CD4-positive, alpha-beta T cell treated with Interleukin-6 for 4 hours (primary cell): Measurements from ENCODE around the gene GNG7.
"Not testable (repeated sequence)": the region's sequence is repeated elsewhere in the genome, so short reads cannot be mapped to it uniquely, and the experiment has no call there.

ENCODE experiments used
- DNase-seq: peaks from one replicate; pipeline ENCODE4 v3.0.0-alpha.2; 2020; ENCODE audit warnings: mixed read lengths

The GNG7 gene

DNA sequence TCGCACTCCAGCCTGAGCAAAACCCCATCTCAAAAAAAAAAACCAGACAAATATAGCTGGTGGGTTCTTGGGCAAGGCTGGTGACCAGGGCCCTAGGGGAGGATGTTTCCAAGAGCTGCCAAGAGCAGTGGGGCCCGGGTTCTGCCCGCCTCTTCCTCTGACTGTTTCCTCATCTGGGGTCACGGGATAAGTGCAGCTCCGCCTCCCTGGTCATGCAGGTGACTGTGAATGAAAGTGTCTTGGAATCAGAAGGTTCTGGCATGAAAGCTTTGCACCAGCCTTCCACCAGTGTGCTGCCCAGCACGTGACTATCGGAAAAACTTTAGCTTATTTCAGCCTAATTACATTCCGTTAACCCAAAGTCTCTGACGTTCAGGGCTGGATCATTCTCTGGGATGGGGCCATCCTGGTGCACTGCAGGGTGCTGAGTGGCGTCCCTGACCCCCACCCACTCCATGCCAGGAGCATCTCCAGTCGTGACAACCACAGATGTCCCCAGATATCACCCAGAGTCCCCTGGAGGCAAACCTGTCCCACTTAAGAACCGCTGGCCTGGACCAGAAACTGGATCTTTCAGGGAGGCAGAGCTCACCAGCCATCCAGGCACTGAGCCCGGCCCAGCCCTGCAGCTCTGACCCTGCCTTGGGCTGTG is 85.6 kb downstream of the GNG7 start:
- DNase-seq: peak; percentile 69

DNA sequence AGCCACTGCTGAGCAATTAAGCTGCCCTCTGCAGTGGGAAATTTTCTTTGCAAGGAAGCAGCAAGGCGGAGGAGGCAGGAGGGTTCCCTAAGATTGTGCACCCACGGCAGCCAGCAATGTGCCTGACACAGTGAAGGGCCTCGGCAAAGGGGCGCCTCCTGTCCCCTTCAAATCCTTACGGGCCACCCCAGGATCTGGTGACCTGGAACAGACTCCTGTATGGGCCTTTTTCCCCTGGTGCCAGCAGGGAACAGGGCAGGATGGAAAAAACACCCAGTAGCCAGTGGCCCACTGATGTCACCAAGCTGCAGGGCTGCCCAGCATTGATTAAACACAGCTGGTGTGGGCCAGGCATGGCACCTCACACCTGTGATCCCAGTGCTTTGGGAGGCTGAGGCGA is 86.7 kb downstream of the GNG7 start:
- DNase-seq: no peak

DNA sequence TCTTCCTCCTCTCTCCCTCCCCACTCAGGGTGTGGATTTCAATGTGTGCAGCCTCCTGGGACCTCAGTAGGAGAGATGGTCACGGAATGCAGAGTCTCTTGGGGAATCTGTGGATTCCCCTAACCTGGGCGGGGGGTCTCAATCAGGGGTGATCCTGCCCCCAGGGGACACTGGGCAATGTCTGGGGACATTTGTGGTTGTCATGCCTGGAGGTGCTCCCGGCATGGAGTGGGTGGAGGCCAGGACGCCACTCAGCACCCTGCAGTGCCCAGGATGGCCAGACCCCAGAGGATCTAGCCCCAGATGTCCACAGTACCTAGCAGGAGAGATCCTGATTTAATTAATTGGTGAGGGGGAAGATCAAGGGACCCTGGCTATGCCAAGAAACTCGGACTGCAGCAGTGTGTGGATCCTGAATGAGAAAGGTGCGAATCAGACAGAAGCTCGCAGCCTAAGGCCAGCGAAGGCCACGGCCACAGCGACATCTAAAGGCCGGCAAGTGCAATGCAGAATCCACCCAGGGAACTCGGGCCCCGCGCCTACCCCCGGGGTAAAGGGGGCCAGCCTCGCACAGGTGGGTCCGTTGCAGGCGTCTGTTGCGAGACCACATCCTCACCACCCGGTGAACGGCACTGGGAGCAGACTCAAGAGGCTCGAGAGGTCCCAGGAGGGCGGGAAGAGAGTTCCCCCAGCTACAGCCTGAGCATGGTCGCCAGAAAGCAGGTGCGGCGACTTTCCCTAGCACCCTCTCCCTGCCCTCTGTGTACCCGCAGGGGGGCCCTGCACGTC is 88.8 kb downstream of the GNG7 start:
- DNase-seq: peak; percentile 69

DNA sequence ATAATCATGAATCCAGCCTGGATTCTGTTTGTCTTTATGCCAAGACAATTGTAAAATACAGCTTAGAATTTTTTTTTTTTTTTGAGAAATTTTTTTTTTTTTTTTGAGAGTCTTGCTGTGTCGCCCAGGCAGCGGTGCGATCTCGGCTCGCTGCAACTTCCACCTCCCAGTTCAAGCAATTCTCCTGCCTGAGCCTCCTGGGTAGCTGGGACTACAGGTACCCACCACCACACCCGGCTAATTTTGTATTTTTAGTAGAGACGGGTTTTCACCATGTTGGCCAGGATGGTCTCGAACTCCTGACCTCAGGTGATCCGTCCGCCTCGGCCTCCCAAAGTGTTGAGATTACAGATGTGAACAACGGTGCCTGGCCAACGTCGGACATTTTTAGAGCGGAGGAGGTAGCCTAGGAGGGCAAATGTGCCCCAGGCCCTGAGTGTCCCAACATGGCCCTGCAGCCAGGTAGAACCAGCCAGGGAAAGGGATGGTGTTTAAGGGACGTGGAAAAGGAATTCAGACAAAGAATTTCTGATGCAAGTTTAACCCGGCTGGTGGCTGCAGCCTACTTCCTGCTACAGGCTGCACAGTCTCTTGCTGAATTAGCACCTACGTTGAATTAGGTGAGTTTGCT is 89.8 kb downstream of the GNG7 start:
- DNase-seq: no peak

DNA sequence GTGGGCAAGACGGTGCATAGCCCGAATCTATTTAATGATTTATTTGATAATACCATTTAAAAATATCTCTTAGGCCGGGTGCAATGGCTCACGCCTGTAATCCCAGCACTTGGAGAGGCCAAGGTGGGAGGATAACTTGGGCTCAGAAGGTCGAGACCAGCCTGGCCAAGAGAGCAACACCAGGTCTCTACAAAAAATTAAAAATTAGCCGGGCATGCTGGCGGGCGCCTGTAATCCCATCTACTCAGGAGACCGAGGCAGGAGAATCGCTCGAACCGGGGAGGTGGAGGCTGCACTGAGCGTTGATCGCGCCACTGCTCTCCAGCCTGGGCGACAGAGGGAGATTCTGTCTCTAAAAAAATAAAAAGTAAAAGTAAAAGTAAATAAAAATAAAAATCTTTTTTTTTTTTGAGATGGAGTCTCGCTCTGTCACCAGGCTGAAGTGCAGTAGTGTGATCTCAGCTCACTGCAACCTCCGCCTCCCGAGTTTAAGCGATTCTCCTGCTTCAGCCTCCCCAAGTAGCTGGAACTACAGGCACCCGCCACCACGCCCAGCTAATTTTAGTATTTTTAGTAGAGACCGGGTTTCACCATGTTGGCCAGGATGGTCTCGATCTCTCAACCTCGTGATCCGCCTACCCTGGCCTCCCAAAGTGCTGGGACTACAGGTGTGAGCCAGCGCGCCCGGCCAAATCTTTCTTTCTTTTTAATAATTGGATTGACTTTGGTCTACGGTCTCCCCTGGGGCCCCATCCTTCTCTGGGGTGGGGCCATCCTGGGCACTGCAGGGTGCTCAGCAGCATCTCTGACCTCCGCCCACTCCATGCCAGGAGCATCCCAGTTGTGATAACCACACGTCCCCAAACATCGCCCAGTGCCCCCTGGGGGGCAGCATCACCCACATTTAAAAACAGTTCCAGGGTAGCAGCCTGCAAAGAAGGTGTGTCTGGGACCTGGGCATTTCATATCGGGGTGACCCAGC is 90.7 kb downstream of the GNG7 start:
- peak; percentile 34 for DNase-seq

DNA sequence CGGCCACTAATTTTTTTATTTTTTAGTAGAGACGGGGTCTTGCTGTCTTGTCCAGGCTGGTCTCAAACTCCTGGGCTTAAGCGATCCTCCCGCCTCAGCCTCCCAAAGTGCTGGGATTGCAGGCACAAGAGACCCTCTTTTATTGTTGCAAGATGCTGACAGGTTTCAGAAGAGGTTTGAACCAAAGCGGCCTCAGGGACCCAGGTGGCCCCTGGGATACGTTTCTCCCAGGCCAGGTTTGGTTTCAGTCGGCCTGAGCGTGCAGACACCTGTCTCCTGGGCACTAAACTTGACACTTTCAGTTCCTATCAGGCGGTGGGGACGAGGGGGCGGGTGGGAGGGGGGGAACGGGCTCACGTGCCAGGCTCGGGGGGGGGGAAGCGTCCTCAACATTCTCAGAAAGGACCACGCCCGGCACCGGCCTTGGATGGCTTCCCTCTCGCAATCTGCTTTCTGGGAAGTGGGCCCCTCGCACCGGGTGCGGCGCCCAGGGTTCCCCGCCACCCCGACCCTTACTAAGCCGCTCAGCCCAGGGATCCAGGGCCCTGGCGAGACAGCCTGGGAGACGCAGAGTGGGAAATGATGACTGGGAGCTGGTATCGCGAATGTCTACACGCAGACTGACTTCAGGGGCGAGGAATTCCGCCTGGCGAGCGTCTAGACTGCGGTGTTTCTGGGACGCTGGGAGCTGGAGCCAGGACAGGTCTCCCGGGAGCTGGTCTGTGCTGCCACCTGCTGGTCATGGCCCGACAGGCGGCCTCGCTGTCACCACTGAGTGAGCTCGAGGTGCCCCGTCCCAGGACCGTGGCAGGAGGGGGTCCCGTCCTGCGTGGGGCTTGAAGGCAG is 91.6 kb downstream of the GNG7 start:
- DNase-seq: peak; percentile 93

DNA sequence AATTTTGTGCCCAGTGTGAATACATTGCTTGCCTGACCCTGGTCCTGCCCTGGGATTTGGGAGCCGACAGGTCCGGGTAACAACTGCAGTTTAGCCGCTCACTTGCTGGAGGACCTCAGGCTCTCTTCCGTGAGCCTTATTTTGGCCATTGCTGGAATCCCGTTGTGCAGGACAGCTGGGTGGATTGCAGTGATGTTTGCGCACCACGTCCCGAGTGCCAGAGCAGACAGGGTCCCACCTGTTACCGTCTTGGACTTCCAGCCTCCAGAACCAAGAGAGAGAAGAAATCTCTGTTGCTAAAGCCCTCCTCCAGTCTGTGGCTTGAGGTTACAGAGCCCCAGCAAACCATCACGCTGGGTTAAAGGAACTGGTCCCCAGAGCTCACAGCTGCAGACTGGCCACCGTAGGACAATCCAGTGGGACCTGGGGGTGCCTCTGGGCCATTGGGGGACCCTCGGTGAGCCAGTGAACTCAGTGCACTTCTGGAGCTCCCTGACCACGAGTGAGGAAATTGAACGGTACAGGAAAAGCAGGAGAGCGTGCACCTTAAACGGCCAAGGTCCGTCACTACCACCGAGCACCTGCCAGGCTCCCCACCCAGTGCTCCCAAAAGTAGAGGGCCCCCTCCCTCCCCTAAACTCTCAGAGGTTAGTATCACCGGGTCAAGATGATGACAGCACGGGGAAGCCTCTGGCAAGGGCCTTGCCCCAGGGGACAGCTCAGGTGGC is 92.9 kb downstream of the GNG7 start:
- DNase-seq: no peak

DNA sequence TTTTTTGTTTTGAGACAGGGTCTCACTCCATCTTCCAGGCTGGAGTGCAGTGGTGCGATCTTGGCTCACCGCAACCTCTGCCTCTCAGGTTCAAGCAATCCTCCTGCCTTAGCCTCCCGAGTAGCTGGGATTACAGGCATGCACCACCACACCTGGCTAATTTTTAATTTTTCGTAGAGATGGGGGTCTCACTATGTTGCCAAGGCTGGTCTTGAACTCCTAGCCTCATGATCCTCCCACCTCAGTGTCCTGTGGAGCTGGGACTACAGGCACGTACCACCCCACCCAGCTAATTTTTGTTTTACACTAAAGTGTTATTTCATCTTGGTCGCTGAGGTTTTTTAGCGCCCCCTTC is 93.5 kb downstream of the GNG7 start:
- DNase-seq: not testable (repeated sequence)

DNA sequence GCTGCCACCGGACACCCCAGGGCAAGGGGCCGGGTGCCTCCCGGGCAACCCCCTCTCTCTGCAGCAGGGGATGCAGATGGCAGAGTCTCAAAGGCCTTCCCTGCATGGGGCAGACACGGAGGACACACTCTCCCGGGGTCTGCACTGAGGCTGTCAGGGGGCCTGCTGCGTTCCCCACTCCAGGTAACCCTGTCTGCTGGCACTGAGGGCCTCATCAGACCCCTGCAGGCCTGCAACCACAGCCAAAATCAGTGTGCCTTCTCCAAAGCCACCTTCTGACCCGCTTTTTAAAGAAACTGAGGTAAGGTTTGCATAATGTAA is 93.9 kb downstream of the GNG7 start:
- no peak for DNase-seq

DNA sequence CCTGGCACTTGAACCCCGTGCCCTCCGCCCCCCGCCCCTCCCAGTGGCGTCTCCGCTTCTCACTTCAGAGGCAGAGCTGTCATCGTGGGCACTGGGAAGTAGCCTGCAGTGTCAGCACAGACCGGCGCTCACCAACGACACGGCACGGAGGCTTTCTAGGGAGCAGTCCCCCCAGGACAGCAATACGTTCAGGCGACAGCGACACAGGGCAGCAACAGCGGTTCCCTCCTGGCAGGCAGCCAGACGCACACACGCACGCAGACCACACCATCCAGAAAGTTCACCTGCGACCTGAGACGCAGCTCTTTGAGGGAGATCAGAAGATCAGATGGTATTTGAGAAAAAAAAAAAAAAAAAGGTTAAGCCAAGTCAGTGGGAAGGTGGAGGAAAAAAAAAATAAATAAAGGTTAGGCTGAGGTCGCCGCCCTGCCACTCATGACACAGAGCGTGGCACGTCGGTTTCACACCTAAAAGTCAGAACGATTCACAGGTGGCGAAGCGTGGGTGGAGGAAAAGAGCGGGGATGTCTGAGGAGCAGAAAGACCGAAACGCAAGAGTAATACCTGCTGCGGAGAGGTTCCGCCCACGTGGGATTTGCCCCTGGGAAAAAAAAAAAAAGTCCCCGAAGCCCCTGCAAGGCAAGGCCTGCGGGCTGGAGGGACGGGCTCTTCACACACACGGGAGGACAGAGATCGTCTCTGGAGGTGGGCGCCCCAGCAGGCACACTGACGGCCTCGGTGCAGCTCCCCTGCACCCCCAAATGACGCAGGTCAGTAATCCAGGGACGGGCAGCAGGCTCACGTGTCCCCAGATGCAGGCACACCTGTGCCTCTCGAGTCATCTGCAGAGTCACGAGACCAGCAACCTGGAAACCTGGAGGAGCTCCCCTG is 94.5 kb downstream of the GNG7 start:
- peak; percentile 85 for DNase-seq

DNA sequence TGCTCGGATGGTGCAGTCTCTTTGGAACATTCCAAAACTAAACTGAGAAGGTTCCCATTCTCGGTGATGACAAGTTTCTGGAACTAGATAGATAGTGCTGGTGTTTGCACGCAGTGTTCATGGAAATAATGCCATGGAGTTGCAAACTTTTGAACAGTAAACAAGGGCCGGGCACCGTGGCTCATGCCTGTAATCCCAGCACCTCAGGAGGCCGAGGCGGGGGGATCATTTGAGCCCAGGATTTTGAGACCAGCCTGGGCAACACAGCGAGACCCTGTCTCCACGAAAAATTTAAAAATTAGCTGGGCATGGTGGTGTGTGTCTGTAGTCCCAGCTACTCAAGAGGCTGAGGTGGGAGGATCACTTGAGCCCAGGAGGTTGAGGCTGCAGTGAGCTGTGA is 95.7 kb downstream of the GNG7 start:
- DNase-seq: not testable (repeated sequence)

DNA sequence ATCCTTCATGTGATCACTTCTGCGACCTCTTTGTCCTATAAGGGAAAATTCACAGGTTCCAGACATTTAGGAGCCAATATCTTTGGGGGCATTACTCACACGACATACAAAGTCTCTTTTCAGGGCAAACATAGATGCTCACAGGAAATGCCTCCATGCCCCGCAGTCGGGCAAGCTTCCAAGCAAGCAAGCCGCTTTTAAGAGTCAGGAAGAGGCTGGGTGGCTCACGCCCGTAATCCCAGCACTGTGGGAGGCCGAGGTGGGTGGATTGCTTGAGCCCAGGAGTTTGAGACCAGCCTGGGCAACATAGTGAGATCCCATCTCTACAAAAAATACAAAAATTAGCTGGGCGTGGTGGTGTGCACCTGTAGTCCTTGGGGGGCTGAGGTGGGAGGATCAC is 96.6 kb downstream of the GNG7 start:
- not testable (repeated sequence) for DNase-seq

DNA sequence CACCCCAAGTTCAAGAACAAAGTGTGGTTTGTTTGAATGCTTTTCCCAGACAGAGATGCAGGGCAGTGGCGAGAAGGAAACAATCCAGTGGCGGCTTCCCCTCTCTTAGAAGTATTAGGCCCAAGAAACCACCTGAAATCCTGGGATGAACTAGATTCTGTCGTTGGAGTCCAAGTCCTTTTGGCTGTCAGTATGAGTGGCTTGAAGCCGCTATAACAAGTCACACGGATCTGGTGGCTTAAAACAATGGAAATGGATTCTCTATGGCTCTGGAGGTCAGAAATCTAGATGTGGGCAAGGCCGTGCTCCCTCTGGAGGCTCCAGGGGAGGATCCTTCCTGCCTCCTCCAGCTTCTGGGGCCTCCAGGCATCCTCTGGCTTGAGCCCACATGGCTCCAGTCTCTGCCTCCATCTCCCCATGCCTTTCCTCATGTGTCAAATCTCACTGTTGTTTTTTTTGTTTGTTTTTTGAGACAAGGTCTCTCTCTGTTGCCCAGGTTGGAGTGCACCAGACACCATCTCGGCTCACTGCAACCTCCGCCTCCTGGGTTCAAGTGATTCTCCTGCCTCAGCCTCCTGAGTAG is 97.7 kb downstream of the GNG7 start:
- no peak for DNase-seq

DNA sequence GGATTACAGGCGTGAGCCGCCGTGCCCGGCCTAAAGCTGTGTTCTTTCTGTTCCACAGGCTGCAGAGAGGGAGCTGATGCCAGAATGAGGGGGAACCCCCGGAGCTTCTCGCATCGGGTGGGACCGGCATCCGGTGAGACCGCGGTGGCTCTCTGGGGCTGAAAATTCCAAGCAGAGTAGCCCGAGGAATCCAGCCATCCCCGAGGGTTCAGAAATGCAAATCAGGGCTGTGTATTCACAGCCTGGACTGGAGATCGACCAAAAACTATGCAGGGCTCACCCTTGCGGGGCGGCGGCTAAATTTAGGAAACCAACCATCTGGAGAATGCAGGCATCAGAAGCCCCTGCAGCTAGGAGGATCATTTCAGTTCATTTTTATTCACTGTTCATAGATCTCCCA is 99.2 kb downstream of the GNG7 start:
- DNase-seq: no peak

DNA sequence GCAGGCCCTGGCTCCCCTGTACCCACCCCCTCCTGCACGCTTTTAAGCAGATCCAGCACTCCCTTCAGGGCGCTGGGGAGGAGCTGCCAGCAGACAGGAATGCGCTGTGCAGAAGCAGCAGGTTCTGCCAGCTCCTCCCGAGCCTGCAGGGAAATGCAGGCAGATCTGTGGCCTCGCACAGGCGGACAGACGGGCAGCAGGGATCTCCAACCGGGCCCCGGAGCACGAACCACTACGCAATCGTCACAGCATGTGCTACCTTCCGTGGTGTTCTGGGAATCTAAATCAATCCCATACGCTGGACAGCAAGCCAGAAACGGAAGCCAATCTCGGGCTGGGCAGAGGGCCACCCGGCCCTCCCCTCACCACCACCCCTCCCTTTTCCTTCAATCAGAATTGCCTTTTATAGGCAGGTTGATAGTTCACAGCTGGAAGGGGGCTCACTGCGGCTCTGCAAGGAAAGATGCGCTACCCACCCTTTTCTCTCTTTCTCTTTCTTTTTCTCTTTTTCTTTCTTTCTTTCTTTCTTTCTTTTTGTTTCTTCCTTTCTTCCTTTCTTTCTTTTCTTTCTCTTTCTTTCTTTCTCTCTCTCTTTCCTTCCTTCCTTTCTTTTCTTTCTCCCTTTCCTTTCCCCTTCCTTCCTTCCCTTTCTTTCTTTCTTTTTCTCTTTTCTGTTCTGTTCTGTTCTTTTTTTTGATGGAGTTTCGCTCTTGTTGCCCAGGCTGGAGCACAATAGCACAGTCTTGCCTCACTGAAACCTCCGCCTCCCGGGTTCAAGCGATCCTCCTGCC is 99.9 kb downstream of the GNG7 start:
- no peak for DNase-seq

DNA sequence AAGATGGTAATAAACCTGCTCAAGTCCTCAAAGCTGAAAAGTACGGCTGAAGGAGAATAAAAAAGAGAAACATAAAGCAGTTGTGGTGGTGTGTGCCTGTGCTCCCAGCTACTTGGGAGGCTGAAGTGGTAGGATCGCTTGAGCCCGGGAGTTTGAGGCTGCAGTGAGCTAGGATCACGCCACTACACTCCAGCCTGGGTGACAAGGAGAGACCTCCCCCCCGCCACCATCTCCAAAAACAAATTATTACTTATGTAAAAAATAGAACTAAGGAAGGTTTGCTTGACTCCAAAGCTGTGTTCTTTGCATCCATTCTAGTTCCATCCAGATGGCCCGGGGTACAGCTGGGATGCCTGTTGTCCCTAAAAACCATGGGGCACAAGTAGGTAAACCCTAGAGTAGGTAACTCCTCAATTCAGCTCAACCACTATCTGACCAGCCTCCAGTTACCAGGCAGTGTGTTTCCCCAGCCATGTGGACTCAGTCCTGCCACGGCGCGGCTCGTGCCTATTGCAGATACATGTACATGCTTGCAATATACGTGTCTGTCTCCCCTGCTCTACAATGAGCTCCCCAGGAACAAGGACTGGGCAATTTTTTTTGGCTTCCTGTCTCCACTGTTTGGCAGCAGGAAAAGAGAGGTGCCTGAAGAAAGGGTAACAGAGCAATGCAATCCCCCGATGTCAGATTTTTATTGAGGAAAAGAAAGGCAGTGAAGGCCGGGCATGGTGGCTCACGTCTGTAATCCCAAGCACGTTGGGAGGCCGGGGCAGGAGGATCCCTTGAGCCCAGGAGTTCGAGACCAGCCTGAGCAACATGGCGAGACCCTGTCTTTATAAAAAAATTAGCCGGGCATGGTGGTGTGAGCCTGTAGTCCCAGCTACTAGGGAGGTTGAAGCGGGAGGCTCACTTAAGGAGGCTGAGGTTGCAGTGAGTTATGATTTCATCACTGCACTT is 101.3 kb downstream of the GNG7 start:
- DNase-seq: no peak

DNA sequence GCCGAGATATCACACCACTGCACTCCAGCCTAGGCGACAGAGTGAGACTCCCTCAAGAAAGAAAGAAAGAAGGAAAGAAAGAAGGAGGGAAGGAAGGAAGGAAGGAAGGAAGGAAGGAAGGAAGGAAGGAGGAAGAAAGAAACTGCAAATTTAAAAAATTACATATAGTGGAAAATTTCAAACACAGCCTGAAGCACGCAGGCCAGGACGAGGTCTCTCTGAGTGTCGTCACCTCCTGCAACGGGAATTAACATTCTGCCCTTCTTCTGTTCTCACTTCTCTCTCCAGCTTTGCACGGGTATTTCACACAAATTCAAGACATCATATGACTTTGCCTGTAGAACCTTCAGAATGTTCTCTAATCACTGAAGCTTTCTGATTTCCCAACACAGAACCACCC is 108.2 kb downstream of the GNG7 start:
- no peak for DNase-seq

DNA sequence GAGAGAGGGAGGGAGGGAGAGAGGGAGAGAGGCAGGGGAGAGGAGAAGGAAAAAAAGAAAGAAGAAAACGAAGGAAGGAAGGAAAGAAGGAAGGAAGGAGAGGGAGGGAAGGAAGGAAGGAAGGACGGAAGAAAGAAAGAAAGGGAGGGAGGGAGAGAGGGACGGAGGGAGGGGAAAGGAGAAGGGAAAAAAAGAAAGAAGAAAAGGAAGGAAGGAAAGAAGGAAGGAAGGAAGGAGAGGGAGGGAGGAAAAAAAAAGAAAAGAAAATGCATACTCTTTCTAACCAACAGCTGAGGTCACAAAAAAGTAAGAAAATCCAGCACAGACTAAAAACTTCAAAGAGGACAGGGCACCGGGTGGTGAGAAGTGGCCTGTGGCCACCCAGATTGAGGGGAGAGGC is 109.7 kb downstream of the GNG7 start:
- no peak for DNase-seq
